A549 (cell line): ENCODE results near the gene TBC1D19. TPM values are rescaled to one million over a fixed set of nuclear protein-coding genes. Genes with fewer than 3 reads are reported as not detected.

Source experiments
- ATAC-seq, 2 experiments: fragments of 200-7000 bp in 1 of 2; fragments of >200 bp in 1 of 2; cut with Nextera tagmentation in 1 of 2; cut with Tn5 transposase in 1 of 2; 3 replicates each; pipeline versions ENCODE4 v1.8.0 to v1.9.1; 2018 to 2020; ENCODE audit warnings: mild to moderate bottlenecking in 1 of 2, moderate library complexity in 1 of 2
- CTCF ChIA-PET: fragments of 300-600 bp; sonication (Branson Sonifier 250); formaldehyde crosslinking; extraction: SDS; loops from one replicate; lab custom pipeline; 2021; ENCODE audit warnings: antibody characterized with exemption, inconsistent platforms; lab: Yijun Ruan, JAX
- POLR2A ChIA-PET: fragments of 350-600 bp; formaldehyde crosslinking; extraction: SDS; loops from one replicate; lab custom pipeline; 2021; ENCODE audit warnings: antibody characterized with exemption, inconsistent platforms; lab: Yijun Ruan, JAX
- DNase-seq, 2 experiments: peaks; one replicate each; pipeline versions ENCODE4 v3.0.0 to v3.0.0-alpha.2; 2011 to 2016; ENCODE audit warnings: low read depth in 1 of 2, low spot score in 1 of 2
- FAIRE-seq: peaks from 2 replicates; lab custom pipeline; 2011; peaks lifted over from hg19 to GRCh38; lab: Jason Lieb, UNC
- H3K27ac ChIP-seq, 2 experiments: fragments of >200 bp; sonication (Bioruptor Twin); formaldehyde crosslinking; 3 replicates each; pipeline ENCODE4 v1.5.1; 2016 to 2017
- H3K4me1 ChIP-seq: fragments of >200 bp; sonication (Bioruptor Twin); formaldehyde crosslinking; 3 replicates; pipeline ENCODE4 v1.6.1; 2016
- H3K4me2 ChIP-seq: fragments of >200 bp; sonication (Bioruptor Twin); formaldehyde crosslinking; 3 replicates; pipeline ENCODE4 v1.6.1; 2016
- H3K4me3 ChIP-seq: fragments of >200 bp; sonication (Bioruptor Twin); formaldehyde crosslinking; 3 replicates; pipeline ENCODE4 v1.5.1; 2016
- H3K9me3 ChIP-seq: fragments of >200 bp; sonication (Bioruptor Twin); formaldehyde crosslinking; 3 replicates; pipeline ENCODE4 v1.6.1; 2016
- CBX2 ChIP-seq: fragments of 200-600 bp; sonication (generic); IDR thresholded peaks from 2 replicates; pipeline ENCODE4 v1.6.1; 2016; ENCODE audit warnings: low read depth, mild to moderate bottlenecking, borderline replicate concordance
- CBX8 ChIP-seq: fragments of 200-600 bp; sonication (generic); IDR thresholded peaks from 2 replicates; pipeline ENCODE4 v1.6.1; 2016
- CEBPB ChIP-seq, 2 experiments: fragments of >200 bp in 1 of 2; sonication (Bioruptor Twin) in 1 of 2; formaldehyde crosslinking in 1 of 2; IDR thresholded peaks; 2 replicates each; pipeline ENCODE4 v1.6.1; 2012 to 2016
- EHMT2 ChIP-seq: fragments of 200-600 bp; sonication (generic); IDR thresholded peaks from 2 replicates; pipeline ENCODE4 v1.6.1; 2016; ENCODE audit warnings: antibody characterized with exemption, low read depth, mild to moderate bottlenecking, moderate library complexity
- FOSB ChIP-seq: fragments of 250-450 bp; sonication (Bioruptor Pico); IDR thresholded peaks from 2 replicates; pipeline ENCODE4 v1.5.0; 2020; ENCODE audit warnings: mild to moderate bottlenecking, moderate library complexity
- FOSL2 ChIP-seq, 2 experiments: fragments of 450-650 bp in 1 of 2; fragments of >200 bp in 1 of 2; sonication (Bioruptor Twin) in 1 of 2; formaldehyde crosslinking; IDR thresholded peaks; 2 replicates each; pipeline versions ENCODE4 v1.5.0 to v1.6.1; 2016 to 2020; ENCODE audit warnings: mild to moderate bottlenecking in 1 of 2, moderate library complexity in 1 of 2
- FOXS1 ChIP-seq: fragments of 250-450 bp; sonication (Bioruptor Pico); IDR thresholded peaks from 2 replicates; pipeline ENCODE4 v1.5.0; 2020; ENCODE audit warnings: mild to moderate bottlenecking, moderate library complexity
- HEYL ChIP-seq: fragments of 250-450 bp; sonication (Bioruptor Pico); IDR thresholded peaks from 2 replicates; pipeline ENCODE4 v1.8.0; 2021; ENCODE audit warnings: mild to moderate bottlenecking, moderate library complexity
- HOXA7 ChIP-seq: fragments of 250-450 bp; sonication (Bioruptor Pico); IDR thresholded peaks from 2 replicates; pipeline ENCODE4 v1.5.0; 2020; ENCODE audit warnings: mild to moderate bottlenecking, moderate library complexity
- HOXB13 ChIP-seq: fragments of 250-450 bp; sonication (Bioruptor Pico); IDR thresholded peaks from 2 replicates; pipeline ENCODE4 v1.5.0; 2020; ENCODE audit warnings: low read depth, mild to moderate bottlenecking, moderate library complexity
- JUN ChIP-seq, 2 experiments: fragments of >200 bp; sonication (Bioruptor Twin); formaldehyde crosslinking; IDR thresholded peaks; 2 replicates in 1 of 2; 3 replicates in 1 of 2; pipeline ENCODE4 v1.6.1; 2016 to 2017
- MAFK ChIP-seq: fragments of 450-650 bp; IDR thresholded peaks from 2 replicates; pipeline ENCODE4 v1.6.1; 2014; ENCODE audit not compliant: partially characterized antibody
- MAZ ChIP-seq: fragments of 150-350 bp; IDR thresholded peaks from 2 replicates; pipeline ENCODE4 v1.6.1; 2014; ENCODE audit warnings: antibody characterized with exemption, low read depth, low read length, borderline replicate concordance
- MYC ChIP-seq: IDR thresholded peaks from 2 replicates; pipeline ENCODE4 v1.6.1; 2012; ENCODE audit warnings: mild to moderate bottlenecking, inconsistent platforms, low read length, improper control_type of control experiment, borderline replicate concordance
- NPAS2 ChIP-seq: fragments of 250-450 bp; sonication (Bioruptor Pico); IDR thresholded peaks from 2 replicates; pipeline ENCODE4 v1.8.0; 2022; ENCODE audit warnings: mild to moderate bottlenecking, moderate library complexity, borderline replicate concordance
- RARB ChIP-seq: fragments of 250-450 bp; sonication (Bioruptor Pico); IDR thresholded peaks from 2 replicates; pipeline ENCODE4 v1.8.0; 2021; ENCODE audit warnings: mild to moderate bottlenecking, moderate library complexity
- TFCP2L1 ChIP-seq: fragments of 250-450 bp; sonication (Bioruptor Pico); IDR thresholded peaks from 2 replicates; pipeline ENCODE4 v1.5.0; 2021; ENCODE audit warnings: mild to moderate bottlenecking
- ZC3H11A ChIP-seq: fragments of 450-650 bp; IDR thresholded peaks from 2 replicates; pipeline ENCODE4 v1.6.1; 2014; ENCODE audit warnings: antibody characterized with exemption, mild to moderate bottlenecking
- WGBS: methylation state at CpG from one replicate; pipeline ENCODE4 v1.1.6; 2017; ENCODE audit errors: missing lambda C conversion rate; 5-methylcytosine and 5-hydroxymethylcytosine counted together
- polyA plus RNA-seq, 4 experiments: library from polyadenylated mRNA; depleted of rRNA in 3 of 4; stranded (reverse); fragments of >200 nt; fragmentation: RNase III in 1 of 4; extraction: RNeasy Plus Mini Kit Qiagen cat#74134 plus additional on column Dnase treatment in 1 of 4; gene quantifications; 2 replicates in 3 of 4; 3 replicates in 1 of 4; pipeline ENCODE4 v1.2.3, GENCODE V29; 2011 to 2017
- TF ChIP-seq, protein P1 (sequence below): IDR thresholded peaks from 2 replicates; pipeline ENCODE4 v1.6.1; 2012
- TF ChIP-seq, protein P2 (sequence below): fragments of >200 bp; sonication (Bioruptor Twin); formaldehyde crosslinking; IDR thresholded peaks from 3 replicates; pipeline ENCODE4 v1.6.1; 2016
- TF ChIP-seq, protein P3 (sequence below): fragments of 150-350 bp; IDR thresholded peaks from 2 replicates; pipeline ENCODE4 v1.6.1; 2014; ENCODE audit warnings: low read depth, mild to moderate bottlenecking, low read length
- TF ChIP-seq, protein P4 (sequence below): fragments of 250-450 bp; sonication (Bioruptor Pico); IDR thresholded peaks from 2 replicates; pipeline ENCODE4 v1.5.0; 2021; ENCODE audit warnings: mild to moderate bottlenecking, moderate library complexity, borderline replicate concordance
- TF ChIP-seq, protein P5 (sequence below): IDR thresholded peaks from 2 replicates; pipeline ENCODE4 v1.6.1; 2012; ENCODE audit warnings: low read depth, borderline replicate concordance
- TF ChIP-seq, protein P6 (sequence below): fragments of >200 bp; sonication (Bioruptor Twin); formaldehyde crosslinking; IDR thresholded peaks from 3 replicates; pipeline ENCODE4 v1.5.1; 2016

The TBC1D19 gene
- polyA plus RNA-seq, 2 of the 4 experiments (the other 2 are of a cell fraction), result 4.1 to 11.7 TPM

DNA sequence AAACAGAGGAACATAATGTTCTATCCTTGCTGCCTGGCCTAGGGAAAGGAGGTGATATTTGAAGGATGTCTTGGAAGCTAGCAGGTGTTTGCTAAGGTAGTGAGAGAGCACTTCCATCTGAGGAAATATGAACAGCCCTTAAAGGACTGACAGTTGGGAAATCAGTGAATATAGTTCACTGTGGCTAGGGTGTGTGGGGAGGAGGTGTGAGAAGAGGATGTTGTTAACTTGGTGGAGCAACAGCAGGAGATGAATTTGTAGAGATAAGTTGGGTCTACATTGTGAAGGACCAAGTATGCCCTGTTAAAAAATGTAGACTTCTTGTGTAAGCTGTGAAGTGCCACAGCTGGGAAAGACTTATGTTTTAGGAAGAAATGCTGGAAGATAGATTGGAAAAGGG, 25.5 kb downstream of the TBC1D19 start:
- no peak for ATAC-seq
- H3K4me1 ChIP-seq, result no peaks in the 10 kb centered on the region
- H3K27ac ChIP-seq, result no peak overlapping the region
- CTCF ChIA-PET, result no interaction called here
- H3K4me2 ChIP-seq, result no peak overlapping the region
- no peak for FAIRE-seq
- TF ChIP-seq MAFK (no peak), FOXS1 (no peak), MYC (no peak), FOSB (no peak), TFCP2L1 (CRISPR knock-in tag) (no peak), CEBPB (IDR thresholded peaks at IDR 0.05) (no peak), RARB (no peak), MAZ (no peak), HOXA7 (CRISPR knock-in tag) (no peak)
- TF ChIP-seq, protein P1, sequence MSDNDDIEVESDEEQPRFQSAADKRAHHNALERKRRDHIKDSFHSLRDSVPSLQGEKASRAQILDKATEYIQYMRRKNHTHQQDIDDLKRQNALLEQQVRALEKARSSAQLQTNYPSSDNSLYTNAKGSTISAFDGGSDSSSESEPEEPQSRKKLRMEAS, result no peak
- no peaks in the 10 kb centered on the region for H3K9me3 ChIP-seq
- POLR2A ChIA-PET, result no interaction called here
- DNase-seq, result no peak
- H3K4me3 ChIP-seq, result no peak overlapping the region

DNA sequence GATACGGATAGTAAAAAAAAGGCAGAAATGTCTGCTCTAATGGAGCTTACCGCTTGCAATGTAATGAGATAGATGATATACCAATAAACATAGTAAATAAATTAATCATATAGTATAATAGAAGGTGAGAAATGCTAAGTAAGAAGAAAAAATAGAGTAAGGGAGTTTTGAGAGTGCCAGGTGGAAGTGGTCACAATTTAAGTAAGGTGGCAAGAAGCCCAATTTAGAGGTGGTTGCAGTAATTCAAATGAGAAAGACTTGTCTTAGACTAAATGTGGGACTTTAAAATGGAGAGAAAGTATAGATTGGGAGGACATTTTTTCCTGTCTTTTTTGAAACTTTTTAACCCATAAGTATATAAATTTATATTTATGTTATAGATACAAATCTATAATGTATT, 26.0 kb downstream of the TBC1D19 start:
- no peak for ATAC-seq
- Histone ChIP-seq H3K9me3 (no peaks in the 10 kb centered on the region), H3K4me2 (no peak overlapping the region), H3K4me1 (no peaks in the 10 kb centered on the region)
- DNase-seq, result no peak
- CTCF ChIA-PET, result no interaction called here
- no peak for FAIRE-seq
- 84% methylated on average over 2 of the region's 2 CpGs for WGBS
- TF ChIP-seq, protein P2, sequence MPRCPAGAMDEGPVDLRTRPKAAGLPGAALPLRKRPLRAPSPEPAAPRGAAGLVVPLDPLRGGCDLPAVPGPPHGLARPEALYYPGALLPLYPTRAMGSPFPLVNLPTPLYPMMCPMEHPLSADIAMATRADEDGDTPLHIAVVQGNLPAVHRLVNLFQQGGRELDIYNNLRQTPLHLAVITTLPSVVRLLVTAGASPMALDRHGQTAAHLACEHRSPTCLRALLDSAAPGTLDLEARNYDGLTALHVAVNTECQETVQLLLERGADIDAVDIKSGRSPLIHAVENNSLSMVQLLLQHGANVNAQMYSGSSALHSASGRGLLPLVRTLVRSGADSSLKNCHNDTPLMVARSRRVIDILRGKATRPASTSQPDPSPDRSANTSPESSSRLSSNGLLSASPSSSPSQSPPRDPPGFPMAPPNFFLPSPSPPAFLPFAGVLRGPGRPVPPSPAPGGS, result no peak
- TF ChIP-seq, protein P3, sequence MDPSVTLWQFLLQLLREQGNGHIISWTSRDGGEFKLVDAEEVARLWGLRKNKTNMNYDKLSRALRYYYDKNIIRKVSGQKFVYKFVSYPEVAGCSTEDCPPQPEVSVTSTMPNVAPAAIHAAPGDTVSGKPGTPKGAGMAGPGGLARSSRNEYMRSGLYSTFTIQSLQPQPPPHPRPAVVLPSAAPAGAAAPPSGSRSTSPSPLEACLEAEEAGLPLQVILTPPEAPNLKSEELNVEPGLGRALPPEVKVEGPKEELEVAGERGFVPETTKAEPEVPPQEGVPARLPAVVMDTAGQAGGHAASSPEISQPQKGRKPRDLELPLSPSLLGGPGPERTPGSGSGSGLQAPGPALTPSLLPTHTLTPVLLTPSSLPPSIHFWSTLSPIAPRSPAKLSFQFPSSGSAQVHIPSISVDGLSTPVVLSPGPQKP, result no peak
- no peak for TF ChIP-seq HOXB13
- TF ChIP-seq MYC, result no peak
- no peak for TF ChIP-seq HOXA7 (CRISPR knock-in tag)
- no peak for TF ChIP-seq ZC3H11A
- TF ChIP-seq, protein P4, sequence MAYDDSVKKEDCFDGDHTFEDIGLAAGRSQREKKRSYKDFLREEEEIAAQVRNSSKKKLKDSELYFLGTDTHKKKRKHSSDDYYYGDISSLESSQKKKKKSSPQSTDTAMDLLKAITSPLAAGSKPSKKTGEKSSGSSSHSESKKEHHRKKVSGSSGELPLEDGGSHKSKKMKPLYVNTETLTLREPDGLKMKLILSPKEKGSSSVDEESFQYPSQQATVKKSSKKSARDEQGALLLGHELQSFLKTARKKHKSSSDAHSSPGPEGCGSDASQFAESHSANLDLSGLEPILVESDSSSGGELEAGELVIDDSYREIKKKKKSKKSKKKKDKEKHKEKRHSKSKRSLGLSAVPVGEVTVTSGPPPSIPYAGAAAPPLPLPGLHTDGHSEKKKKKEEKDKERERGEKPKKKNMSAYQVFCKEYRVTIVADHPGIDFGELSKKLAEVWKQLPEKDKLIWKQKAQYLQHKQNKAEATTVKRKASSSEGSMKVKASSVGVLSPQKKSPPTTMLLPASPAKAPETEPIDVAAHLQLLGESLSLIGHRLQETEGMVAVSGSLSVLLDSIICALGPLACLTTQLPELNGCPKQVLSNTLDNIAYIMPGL, result no peak
- TF ChIP-seq NPAS2 (CRISPR knock-in tag), result no peak
- no peak for TF ChIP-seq CBX2
- TF ChIP-seq CBX8, result no peak
- TF ChIP-seq MAZ, result no peak
- TF ChIP-seq, protein P5, sequence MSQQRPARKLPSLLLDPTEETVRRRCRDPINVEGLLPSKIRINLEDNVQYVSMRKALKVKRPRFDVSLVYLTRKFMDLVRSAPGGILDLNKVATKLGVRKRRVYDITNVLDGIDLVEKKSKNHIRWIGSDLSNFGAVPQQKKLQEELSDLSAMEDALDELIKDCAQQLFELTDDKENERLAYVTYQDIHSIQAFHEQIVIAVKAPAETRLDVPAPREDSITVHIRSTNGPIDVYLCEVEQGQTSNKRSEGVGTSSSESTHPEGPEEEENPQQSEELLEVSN, result no peak
- TF ChIP-seq JUN (IDR thresholded peaks at IDR 0.05), result no peak
- TF ChIP-seq HEYL, result no peak
- TF ChIP-seq, protein P6, sequence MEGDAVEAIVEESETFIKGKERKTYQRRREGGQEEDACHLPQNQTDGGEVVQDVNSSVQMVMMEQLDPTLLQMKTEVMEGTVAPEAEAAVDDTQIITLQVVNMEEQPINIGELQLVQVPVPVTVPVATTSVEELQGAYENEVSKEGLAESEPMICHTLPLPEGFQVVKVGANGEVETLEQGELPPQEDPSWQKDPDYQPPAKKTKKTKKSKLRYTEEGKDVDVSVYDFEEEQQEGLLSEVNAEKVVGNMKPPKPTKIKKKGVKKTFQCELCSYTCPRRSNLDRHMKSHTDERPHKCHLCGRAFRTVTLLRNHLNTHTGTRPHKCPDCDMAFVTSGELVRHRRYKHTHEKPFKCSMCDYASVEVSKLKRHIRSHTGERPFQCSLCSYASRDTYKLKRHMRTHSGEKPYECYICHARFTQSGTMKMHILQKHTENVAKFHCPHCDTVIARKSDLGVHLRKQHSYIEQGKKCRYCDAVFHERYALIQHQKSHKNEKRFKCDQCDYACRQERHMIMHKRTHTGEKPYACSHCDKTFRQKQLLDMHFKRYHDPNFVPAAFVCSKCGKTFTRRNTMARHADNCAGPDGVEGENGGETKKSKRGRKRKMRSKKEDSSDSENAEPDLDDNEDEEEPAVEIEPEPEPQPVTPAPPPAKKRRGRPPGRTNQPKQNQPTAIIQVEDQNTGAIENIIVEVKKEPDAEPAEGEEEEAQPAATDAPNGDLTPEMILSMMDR, result no peak
- no peak for TF ChIP-seq FOSL2 (IDR thresholded peaks at IDR 0.05)
- TF ChIP-seq FOSL2 (CRISPR knock-in tag; IDR thresholded peaks at IDR 0.05), result no peak
- no peak for TF ChIP-seq EHMT2
- no peak for TF ChIP-seq FOSB
- TF ChIP-seq, all 56 proteins: peak for 0
- Histone ChIP-seq H3K27ac (no peak overlapping the region), H3K4me3 (no peak overlapping the region)
- POLR2A ChIA-PET, result no interaction called here
